HTR-8/SVneo (cell line): Measurements from ENCODE around the gene TBC1D14.

Experiments used
- DNase-seq: peaks from one replicate; pipeline ENCODE4 v3.0.0; 2011; ENCODE audit warnings: low spot score, mixed read lengths; ENCODE audit not compliant: insufficient read length
- FAIRE-seq: peaks from 2 replicates; lab custom pipeline; 2011; peaks lifted over from hg19 to GRCh38; lab: Jason Lieb, UNC

The TBC1D14 gene

GRCh38 chr4:7052313-7052712 lies 142.7 kb downstream of the TBC1D14 start:
- no peak for FAIRE-seq
- no peak for DNase-seq

GRCh38 chr4:7052923-7053715 lies 143.5 kb downstream of the TBC1D14 start:
- FAIRE-seq = no peak
- no peak for DNase-seq

GRCh38 chr4:7054106-7054880 lies 144.7 kb downstream of the TBC1D14 start:
- FAIRE-seq (no peak), DNase-seq (no peak)

GRCh38 chr4:7055111-7055989 lies 145.7 kb downstream of the TBC1D14 start:
- FAIRE-seq = no peak
- no peak for DNase-seq

DNA sequence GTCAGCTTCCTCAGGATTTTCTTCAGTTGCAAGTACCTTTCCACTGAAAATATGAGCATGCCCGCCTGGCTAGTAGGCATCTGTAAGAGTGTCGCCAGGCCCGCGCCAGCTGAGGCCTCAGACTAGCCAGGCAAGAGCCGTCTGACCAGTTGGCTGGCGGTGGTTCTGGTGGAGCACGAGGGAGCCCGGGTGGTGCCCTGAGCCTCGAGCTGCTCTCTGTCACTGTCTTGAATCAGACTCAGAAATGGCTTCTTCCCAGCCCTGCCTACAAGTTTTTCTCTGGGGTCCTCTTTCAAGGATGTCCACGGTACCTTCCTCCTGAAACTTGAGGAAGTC lies 146.3 kb downstream of the TBC1D14 start:
- no peak for DNase-seq
- no peak for FAIRE-seq

- DNase-seq = no peak
- no peak for FAIRE-seq
Observed at GRCh38 chr4:7058792-7059191, 149.2 kb downstream of the TBC1D14 start.

GRCh38 chr4:7059662-7060061 lies 150.0 kb downstream of the TBC1D14 start:
- DNase-seq (no peak), FAIRE-seq (no peak)

GRCh38 chr4:7060346-7061150 lies 150.9 kb downstream of the TBC1D14 start:
- DNase-seq = no peak
- FAIRE-seq = no peak

DNA sequence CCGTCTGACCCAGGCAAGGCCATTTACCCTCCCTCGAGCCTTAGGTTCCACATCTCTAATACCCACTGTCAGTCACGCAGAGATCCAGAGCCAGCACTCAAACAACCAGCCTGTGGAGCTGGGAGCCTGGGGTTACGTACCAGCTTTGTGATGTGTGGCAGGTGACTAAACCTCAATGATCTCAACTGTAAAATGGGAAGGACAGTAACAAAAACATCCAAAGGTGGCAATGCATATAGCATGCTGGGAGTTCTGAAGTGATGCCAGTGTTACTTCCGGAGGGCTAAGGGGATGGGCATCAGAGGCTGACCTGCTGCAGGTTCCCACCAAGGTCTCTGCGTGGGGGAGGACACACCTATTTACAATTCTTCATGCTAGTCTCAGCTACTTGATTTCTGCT lies 152.2 kb downstream of the TBC1D14 start:
- FAIRE-seq (no peak), DNase-seq (no peak)

- DNase-seq (no peak), FAIRE-seq (no peak)
Observed at GRCh38 chr4:7062816-7063215, 153.2 kb downstream of the TBC1D14 start.

- no peak for DNase-seq
- FAIRE-seq = no peak
Observed at GRCh38 chr4:7063362-7063761, 153.7 kb downstream of the TBC1D14 start.

- FAIRE-seq (no peak), DNase-seq (no peak)
Observed at GRCh38 chr4:7066006-7066405, 156.4 kb downstream of the TBC1D14 start.

- no peak for FAIRE-seq
- DNase-seq = no peak
Observed at GRCh38 chr4:7066493-7066892, 156.9 kb downstream of the TBC1D14 start.

DNA sequence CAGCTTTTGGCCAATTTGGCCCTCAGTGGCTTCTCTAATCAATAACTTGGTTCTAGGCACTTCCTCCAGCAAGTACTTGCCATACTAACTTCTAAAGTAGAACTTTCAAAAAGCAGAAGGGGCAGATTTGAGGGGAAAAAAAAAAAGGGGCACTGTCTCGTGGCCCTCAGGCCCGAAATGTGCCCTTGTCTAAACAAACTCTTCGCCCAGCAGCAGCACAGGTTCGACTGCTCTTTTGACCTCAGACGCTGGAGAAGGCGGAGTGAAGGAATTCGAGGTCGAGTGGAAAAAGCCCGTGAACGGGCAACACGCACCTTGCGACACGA lies 157.5 kb downstream of the TBC1D14 start:
- FAIRE-seq = no peak
- DNase-seq = no peak

DNA sequence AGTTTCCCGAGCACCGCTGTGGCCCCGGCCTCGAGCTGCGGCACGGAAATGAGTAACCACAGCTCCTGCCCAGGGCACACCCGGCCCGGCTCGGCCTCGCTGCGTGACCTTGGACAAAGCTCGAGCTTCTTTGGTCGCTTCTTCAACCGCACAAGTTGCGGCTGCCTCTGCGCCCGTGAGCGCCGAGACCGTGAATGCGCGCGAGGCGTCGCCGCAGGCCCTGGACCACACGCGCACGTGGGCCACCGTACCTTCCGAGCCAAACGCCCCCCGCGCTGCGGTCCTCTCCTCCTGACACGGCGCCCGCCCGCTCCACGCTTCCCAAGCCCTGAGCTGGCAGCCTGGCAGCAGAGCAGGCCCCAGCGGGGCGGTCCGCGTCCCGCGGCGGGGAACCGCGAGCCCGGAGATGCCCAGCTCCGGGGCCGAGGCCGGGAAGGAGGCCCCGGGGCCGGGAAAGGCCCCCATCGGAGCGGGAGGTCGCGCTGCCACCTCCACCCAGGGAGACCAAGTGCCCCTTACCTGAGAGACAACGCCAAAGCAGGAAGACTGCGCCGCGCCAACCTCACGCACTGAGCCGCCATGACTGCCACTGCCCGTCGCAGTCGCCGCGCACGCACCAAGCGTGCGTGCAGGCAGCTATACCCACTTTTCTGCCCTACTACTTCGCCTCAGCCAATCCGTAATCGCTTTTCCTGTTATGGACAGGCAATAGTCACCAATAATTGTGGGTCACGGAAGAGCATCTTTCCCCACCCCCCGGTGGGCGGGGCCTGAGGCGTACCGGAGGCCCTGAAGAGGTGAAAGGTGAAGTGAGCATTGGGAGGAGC lies 158.0 kb downstream of the TBC1D14 start, which contains the start of gene GRPEL1:
Gene GRPEL1 (minus strand): TSS at position 613 of the 827 bp plus-strand sequence. CDS start 32 bp downstream, at position 581.
- FAIRE-seq = peak; percentile 97
- peak; percentile 99 for DNase-seq

DNA sequence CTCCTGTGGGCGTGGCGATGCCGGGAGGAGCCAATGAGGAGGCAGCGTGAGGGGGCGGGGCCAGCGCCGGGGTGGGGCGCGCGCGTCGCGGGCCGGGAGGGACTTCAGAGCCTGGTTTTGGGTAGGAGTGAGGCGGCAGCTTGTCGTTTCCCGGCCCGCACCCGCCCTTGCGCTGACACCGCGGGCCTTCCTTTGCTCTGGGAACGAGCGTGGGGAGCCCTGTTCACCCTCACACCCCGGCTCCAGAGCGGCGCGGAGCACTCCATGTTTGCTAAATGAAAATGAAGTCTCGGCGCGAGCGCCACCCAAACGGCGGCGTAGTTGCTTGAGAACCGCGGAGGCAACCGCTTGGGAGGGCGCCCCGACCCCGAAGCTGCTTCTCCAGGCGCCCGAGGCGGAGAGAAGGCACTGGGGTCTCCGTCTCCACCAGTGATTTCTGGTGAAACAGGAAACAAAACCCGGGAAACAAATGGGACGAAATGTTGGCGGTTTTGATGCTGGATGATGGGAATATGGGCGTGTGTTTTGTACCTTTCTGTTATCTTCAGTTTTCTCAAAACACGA lies 158.7 kb downstream of the TBC1D14 start:
- DNase-seq (no peak), FAIRE-seq (no peak)

- DNase-seq (no peak), FAIRE-seq (no peak)
Observed at GRCh38 chr4:7068883-7069282, 159.3 kb downstream of the TBC1D14 start.

DNA sequence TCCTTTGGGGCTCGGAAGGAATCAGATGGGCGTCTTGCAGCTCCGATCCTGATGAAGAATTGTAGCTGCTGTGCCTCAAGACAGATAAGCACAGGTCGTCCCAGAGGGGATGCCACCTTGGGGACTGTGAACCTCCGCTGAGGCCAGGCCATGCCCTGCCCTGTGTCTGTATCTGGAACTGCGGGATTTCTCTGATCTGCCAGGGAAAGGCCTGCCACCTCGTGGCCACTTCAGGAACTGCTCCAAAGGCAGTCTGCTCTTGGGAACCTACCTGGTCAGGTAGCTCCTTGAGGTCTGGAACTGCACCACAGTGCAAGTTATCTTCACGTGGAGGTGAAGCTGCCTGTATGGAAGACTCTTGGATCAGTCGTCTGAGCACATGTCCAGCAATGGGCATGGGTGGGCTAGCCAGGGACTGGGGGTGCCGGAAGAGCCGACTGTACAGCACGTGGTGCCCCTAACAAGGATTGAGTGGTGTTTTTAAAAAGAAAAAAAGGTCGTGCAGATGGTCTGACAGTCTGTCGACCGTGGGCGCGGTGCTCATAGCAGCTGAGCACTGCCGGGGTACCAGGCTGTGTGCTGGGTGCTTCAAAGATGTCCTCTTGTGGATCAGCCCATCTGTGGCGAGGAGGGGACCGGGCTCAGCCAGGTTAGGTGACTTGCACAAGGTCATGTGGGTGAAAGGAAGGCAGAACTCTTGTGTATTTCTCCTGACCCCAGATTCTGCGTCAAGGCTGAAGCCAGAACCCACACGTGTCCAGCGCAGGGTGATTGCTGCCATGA lies 161.3 kb downstream of the TBC1D14 start:
- FAIRE-seq (peak; percentile 57), DNase-seq (peak; percentile 75)
